HG03460 (cell line): ENCODE measurements around the gene TSPY8.
"Not testable (repeated sequence)": the region's sequence is repeated elsewhere in the genome, so short reads cannot be mapped to it uniquely, and the experiment has no call there.

Source experiments
- ATAC-seq: cut with Tn5 transposase; IDR thresholded peaks from one replicate; pipeline ENCODE4 v1.9.1; 2021; ENCODE audit not compliant: unreplicated experiment

Gene TSPY8, protein sequence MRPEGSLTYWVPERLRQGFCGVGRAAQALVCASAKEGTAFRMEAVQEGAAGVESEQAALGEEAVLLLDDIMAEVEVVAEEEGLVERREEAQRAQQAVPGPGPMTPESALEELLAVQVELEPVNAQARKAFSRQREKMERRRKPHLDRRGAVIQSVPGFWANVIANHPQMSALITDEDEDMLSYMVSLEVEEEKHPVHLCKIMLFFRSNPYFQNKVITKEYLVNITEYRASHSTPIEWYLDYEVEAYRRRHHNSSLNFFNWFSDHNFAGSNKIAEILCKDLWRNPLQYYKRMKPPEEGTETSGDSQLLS

DNA sequence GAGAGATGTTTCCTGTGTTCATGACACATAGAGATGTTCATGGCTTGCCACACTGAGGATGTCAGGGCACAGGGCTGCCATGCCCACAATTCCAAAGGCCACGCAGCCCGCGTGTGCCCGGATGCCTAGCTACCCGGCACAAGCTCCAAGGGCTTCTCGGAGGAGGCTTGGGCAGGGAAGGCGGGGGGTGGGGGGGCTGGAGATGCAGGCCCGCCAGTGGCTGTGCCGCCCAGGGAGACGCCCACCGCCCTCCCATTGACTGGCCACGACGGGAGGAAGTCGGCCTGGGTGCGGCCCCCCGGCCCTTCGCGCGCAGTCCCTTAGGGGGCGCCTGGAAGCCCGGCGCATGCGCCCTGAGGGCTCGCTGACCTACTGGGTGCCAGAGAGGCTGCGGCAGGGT lies at the start of gene TSPY8:
TSS of gene TSPY8 (plus strand) at position 301 of the 400 bp plus-strand sequence. CDS start at position 347, 46 bp downstream.
- ATAC-seq = not testable (repeated sequence)

DNA sequence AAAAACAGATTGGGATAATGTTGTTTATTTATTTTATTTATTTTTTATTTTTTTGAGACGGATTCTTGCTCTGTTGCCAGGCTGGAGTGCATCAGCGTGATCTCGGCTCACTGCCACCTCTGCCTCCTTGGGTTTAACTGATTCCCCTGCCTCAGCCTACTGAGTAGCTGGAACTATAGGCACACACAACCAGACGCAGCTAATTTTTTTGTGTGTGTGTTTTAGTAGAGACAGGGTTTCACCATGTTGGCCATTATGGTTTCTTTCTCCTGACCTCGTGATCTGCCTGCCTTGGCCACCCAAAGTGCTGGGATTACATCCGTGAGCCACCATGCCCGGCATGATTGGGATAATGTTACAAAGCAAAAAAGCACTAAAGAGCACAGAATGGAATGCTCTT lies 36.6 kb upstream of the TSPY8 start:
- ATAC-seq = no peak

DNA sequence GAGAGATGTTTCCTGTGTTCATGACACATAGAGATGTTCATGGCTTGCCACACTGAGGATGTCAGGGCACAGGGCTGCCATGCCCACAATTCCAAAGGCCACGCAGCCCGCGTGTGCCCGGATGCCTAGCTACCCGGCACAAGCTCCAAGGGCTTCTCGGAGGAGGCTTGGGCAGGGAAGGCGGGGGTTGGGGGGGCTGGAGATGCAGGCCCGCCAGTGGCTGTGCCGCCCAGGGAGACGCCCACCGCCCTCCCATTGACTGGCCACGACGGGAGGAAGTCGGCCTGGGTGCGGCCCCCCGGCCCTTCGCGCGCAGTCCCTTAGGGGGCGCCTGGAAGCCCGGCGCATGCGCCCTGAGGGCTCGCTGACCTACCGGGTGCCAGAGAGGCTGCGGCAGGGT lies 20.4 kb upstream of the TSPY8 start, which contains the start of gene TSPY4:
TSS of gene TSPY4 (plus strand) at position 301 of the 400 bp plus-strand sequence. CDS start at position 347, 46 bp downstream.
- not testable (repeated sequence) for ATAC-seq

DNA sequence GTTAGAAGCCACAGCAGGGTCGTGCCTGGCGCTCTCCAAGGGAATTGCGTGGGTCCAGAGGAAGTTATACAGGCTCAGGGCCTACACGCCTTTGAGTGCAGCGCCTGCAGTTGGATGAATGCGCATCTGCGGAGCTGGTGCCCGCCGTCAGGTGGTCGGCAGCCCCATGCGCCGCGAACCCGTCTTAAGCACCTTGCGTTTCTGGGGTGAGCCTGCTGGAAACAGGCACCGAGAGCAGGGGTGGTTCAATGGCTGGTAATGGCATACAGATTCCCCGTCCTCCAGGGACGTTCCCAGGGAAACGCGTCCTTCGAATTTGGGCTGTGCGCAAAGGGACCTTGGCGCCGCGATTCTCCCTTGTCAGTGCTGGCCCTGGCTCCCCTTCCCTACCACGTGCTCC lies 38.9 kb downstream of the TSPY8 start:
- not testable (repeated sequence) for ATAC-seq

DNA sequence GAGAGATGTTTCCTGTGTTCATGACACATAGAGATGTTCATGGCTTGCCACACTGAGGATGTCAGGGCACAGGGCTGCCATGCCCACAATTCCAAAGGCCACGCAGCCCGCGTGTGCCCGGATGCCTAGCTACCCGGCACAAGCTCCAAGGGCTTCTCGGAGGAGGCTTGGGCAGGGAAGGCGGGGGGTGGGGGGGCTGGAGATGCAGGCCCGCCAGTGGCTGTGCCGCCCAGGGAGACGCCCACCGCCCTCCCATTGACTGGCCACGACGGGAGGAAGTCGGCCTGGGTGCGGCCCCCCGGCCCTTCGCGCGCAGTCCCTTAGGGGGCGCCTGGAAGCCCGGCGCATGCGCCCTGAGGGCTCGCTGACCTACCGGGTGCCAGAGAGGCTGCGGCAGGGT lies 40.5 kb downstream of the TSPY8 start, which contains the start of gene TSPY3:
TSS of gene TSPY3 (plus strand) at position 301 of the 400 bp plus-strand sequence. CDS start at position 347, 46 bp downstream.
- ATAC-seq = not testable (repeated sequence)
